ENCODE measurements around the gene AXIN1.
"Not testable (repeated sequence)": the region's sequence is repeated elsewhere in the genome, so short reads cannot be mapped to it uniquely, and the experiment has no call there.

AXIN1 gene

DNA sequence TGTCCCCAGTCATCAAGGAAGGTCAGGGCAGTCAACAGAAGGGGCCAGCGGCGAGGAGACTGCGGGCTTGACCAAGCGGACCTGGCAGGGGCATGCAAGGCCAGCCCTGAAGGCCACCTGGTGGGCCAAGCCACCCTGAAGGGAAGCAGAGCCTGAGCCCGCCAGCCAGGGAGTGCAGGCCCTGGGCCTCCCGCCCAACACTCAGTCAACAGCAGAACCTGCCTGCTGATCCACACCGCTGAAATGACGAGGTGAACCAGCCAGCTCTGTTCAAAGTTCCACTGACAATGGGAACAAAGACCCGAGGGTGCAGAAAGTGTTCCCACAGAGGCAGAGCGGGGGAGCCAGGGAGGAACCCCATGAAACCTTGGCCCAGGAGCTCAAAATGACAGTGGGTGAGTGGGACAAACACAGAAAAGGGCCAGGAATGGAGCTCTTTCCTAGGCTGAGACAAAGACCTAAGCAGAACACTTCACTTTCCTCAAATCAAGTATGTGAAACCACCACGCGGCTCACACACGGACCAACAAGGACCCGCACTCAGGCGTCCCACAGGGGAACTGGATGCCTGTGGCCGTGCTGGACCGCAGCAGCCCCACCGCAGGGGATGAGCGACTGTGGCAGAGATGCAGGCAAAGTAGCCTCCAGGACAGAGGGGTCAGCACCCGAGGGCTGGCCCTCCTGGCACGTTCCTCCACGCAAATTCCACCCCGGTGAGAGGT lies 12.0 kb downstream of the AXIN1 start:
- Histone ChIP-seq H3K36me3 (ENCODE audit: low read depth) (peaks cover 24% of the 10 kb centered on the region), H3K4me1 (ENCODE audit: insufficient read depth, poor library complexity, severe bottlenecking) (peaks cover 14% of the 10 kb centered on the region), H3K27ac (ENCODE audit: poor library complexity, severe bottlenecking) (no peak overlapping the region), H3K27me3 (ENCODE audit: insufficient read depth, poor library complexity, severe bottlenecking) (no peaks in the 10 kb centered on the region), H3K4me3 (ENCODE audit: severe bottlenecking) (no peak overlapping the region), H3K9me3 (ENCODE audit: severe bottlenecking) (no peaks in the 10 kb centered on the region)
- ATAC-seq (ENCODE audit: low read depth) (no peak), DNase-seq (ENCODE audit: low spot score) (no peak)
- TF ChIP-seq, protein P1, sequence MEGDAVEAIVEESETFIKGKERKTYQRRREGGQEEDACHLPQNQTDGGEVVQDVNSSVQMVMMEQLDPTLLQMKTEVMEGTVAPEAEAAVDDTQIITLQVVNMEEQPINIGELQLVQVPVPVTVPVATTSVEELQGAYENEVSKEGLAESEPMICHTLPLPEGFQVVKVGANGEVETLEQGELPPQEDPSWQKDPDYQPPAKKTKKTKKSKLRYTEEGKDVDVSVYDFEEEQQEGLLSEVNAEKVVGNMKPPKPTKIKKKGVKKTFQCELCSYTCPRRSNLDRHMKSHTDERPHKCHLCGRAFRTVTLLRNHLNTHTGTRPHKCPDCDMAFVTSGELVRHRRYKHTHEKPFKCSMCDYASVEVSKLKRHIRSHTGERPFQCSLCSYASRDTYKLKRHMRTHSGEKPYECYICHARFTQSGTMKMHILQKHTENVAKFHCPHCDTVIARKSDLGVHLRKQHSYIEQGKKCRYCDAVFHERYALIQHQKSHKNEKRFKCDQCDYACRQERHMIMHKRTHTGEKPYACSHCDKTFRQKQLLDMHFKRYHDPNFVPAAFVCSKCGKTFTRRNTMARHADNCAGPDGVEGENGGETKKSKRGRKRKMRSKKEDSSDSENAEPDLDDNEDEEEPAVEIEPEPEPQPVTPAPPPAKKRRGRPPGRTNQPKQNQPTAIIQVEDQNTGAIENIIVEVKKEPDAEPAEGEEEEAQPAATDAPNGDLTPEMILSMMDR (IDR thresholded peaks at IDR 0.05; ENCODE audit: poor library complexity, severe bottlenecking) = no peak

DNA sequence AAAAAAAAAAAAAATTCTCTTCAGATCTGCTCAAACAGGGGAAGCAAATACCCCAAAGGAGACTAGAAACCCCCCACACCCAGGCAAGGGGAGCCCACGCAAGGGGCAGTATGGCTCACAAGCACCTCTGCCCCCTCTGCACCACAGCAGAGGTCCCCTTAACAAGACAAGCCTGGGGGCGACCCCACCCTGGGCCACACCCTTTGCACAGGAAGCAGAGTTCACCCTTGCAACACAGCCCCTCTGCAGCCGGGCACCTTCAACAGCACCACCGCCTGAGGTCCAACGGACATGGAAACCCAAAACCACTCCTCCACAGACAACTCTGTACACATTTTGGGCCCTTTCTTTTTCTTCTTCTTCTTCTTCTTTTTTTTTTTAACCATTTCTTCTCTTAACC lies 12.8 kb downstream of the AXIN1 start:
- no peak for ATAC-seq (ENCODE audit: low read depth)

DNA sequence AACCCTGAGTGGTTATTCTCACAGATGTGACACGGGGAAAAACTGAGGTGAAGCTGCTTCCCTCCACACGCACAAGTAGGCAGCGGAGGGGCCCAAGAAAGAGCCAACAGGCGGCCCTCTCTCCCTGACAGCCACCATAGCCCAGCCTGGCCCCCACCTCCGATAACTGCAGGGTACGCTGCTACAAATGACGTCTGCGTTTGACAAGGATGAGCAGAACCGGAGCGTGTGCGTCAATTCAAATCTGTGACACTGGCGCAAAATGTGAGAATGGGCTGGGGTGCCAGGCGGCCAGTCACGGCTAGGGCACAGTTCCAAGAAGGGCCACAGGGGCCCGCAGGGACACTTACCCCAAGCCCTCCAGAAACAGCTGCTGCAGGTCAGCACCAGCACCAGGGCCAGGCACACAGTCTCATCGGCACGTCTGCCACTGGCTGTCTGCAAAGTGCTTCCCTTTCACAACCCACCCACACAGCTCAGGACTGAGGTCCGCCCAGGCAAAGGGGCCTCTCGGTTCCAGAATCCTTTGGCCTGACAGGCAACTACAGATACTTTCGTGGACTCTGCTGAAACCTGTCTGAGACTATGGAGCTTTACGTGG lies 14.4 kb downstream of the AXIN1 start:
- no peak for DNase-seq (ENCODE audit: low spot score)
- TF ChIP-seq, protein P1 (IDR thresholded peaks at IDR 0.05; ENCODE audit: poor library complexity, severe bottlenecking) = no peak
- H3K9me3 ChIP-seq (ENCODE audit: severe bottlenecking) = no peaks in the 10 kb centered on the region
- H3K4me1 ChIP-seq (ENCODE audit: insufficient read depth, poor library complexity, severe bottlenecking) = peaks cover 7% of the 10 kb centered on the region
- no peak for ATAC-seq (ENCODE audit: low read depth)
- H3K27ac ChIP-seq (ENCODE audit: poor library complexity, severe bottlenecking) = no peak overlapping the region
- peaks cover 10% of the 10 kb centered on the region for H3K36me3 ChIP-seq (ENCODE audit: low read depth)
- H3K27me3 ChIP-seq (ENCODE audit: insufficient read depth, poor library complexity, severe bottlenecking) = no peaks in the 10 kb centered on the region
- H3K4me3 ChIP-seq (ENCODE audit: severe bottlenecking) = no peak overlapping the region

More for the DNA sequence above, 12.8 kb downstream of the AXIN1 start:
- Histone ChIP-seq H3K9me3 (ENCODE audit: severe bottlenecking) (no peaks in the 10 kb centered on the region), H3K4me3 (ENCODE audit: severe bottlenecking) (no peak overlapping the region), H3K27ac (ENCODE audit: poor library complexity, severe bottlenecking) (no peak overlapping the region), H3K4me1 (ENCODE audit: insufficient read depth, poor library complexity, severe bottlenecking) (peaks cover 10% of the 10 kb centered on the region), H3K27me3 (ENCODE audit: insufficient read depth, poor library complexity, severe bottlenecking) (no peaks in the 10 kb centered on the region), H3K36me3 (ENCODE audit: low read depth) (peaks cover 17% of the 10 kb centered on the region)
- no peak for DNase-seq (ENCODE audit: low spot score)
- TF ChIP-seq, protein P1 (IDR thresholded peaks at IDR 0.05; ENCODE audit: poor library complexity, severe bottlenecking) = no peak

DNA sequence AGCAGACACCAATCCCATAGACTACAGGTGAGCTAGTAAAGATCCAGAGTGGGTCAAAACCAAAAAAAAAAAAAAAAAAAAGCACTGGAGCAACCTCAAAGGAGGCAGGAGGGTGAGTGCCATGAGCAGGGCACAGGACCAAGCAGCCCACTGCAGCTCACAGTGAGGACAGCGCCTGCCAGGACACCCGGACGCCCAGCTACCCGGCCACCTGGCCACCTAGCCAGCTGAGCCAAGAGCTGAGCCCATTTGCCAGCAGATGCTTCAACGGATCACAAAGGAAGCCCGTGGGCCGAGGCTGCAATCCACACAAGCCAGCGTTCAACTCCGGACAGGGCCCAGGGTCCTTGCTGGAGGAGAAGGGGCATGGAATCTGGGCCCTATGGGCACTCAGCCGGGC lies 15.1 kb downstream of the AXIN1 start:
- ATAC-seq (ENCODE audit: low read depth) (no peak), DNase-seq (ENCODE audit: low spot score) (no peak)
- TF ChIP-seq, protein P1 (IDR thresholded peaks at IDR 0.05; ENCODE audit: poor library complexity, severe bottlenecking) = no peak
- H3K27ac ChIP-seq (ENCODE audit: poor library complexity, severe bottlenecking) = no peak overlapping the region
- no peaks in the 10 kb centered on the region for H3K9me3 ChIP-seq (ENCODE audit: severe bottlenecking)
- peaks cover 7% of the 10 kb centered on the region for H3K4me1 ChIP-seq (ENCODE audit: insufficient read depth, poor library complexity, severe bottlenecking)
- no peaks in the 10 kb centered on the region for H3K27me3 ChIP-seq (ENCODE audit: insufficient read depth, poor library complexity, severe bottlenecking)
- no peak overlapping the region for H3K4me3 ChIP-seq (ENCODE audit: severe bottlenecking)
- H3K36me3 ChIP-seq (ENCODE audit: low read depth) = peaks cover 4% of the 10 kb centered on the region

DNA sequence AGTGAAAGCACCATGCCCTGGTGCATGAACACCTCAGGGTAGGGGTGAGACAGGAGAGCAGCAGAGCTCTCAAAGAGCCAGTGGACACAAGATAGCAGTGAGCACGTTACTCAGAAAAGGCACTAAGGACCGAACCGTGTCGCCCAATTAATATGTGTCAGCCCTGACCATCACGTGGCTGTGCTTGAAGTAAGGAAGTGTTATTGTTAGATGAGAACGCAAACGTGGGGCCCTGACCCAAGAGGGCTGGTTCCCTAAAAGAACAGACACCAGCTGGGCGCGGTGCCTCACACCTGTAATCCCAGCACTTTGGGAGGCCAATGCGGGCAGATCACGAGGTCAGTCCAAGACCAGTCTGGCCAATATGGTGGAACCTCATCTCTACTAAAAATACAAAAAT lies 16.3 kb downstream of the AXIN1 start:
- H3K4me1 ChIP-seq (ENCODE audit: insufficient read depth, poor library complexity, severe bottlenecking) = peaks cover 7% of the 10 kb centered on the region
- no peak overlapping the region for H3K4me3 ChIP-seq (ENCODE audit: severe bottlenecking)
- DNase-seq (ENCODE audit: low spot score) (no peak), ATAC-seq (ENCODE audit: low read depth) (no peak)
- TF ChIP-seq, protein P1 (IDR thresholded peaks at IDR 0.05; ENCODE audit: poor library complexity, severe bottlenecking) = no peak
- H3K9me3 ChIP-seq (ENCODE audit: severe bottlenecking) = no peaks in the 10 kb centered on the region
- H3K27ac ChIP-seq (ENCODE audit: poor library complexity, severe bottlenecking) = no peak overlapping the region
- H3K27me3 ChIP-seq (ENCODE audit: insufficient read depth, poor library complexity, severe bottlenecking) = no peaks in the 10 kb centered on the region
- H3K36me3 ChIP-seq (ENCODE audit: low read depth) = no peaks in the 10 kb centered on the region

DNA sequence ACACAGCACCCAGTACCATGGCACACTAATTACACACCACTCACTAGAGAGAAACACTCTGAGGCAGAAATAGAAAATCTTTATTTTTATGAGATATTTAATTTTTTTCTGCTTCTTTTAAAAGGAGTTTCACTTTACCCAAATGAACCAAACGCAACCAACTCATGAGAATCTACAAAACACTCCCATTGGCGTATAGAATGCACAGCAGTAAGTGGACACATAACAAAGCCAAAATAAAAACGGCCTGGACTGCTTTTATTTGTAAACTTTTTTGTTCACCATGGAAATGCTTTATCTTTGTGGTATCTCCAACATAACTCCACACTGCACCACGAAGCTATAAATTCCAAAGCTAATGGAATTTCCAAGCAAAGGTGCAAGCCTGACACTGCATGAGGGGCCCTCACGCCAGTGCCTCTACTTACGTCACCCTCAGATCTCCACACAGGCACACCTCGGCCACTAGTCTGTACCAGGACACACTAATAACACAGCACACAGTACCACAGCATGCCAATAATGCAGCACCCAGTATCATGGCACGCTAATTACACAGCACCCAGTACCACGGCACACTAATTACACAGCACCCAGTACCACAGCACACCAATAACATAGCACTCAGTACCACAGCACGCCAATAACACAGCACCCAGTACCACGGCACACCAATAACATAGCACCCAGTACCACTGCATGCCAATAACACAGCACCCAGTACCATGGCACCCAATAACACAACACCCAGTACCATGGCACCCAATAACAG lies 17.5 kb downstream of the AXIN1 start:
- H3K27ac ChIP-seq (ENCODE audit: poor library complexity, severe bottlenecking); DNase-seq (ENCODE audit: low spot score); H3K27me3 ChIP-seq (ENCODE audit: insufficient read depth, poor library complexity, severe bottlenecking); H3K4me3 ChIP-seq (ENCODE audit: severe bottlenecking); H3K9me3 ChIP-seq (ENCODE audit: severe bottlenecking); ATAC-seq (ENCODE audit: low read depth); H3K36me3 ChIP-seq (ENCODE audit: low read depth); H3K4me1 ChIP-seq (ENCODE audit: insufficient read depth, poor library complexity, severe bottlenecking): not testable (repeated sequence)
